ENCODE results near the gene LCN12. TPM values are rescaled to one million over a fixed set of nuclear protein-coding genes. Genes with fewer than 3 reads are reported as not detected.

LCN12 gene
- total RNA-seq, 3 donors from 2014 or later: 1.8 to 5.6 TPM; not detected in 1

DNA sequence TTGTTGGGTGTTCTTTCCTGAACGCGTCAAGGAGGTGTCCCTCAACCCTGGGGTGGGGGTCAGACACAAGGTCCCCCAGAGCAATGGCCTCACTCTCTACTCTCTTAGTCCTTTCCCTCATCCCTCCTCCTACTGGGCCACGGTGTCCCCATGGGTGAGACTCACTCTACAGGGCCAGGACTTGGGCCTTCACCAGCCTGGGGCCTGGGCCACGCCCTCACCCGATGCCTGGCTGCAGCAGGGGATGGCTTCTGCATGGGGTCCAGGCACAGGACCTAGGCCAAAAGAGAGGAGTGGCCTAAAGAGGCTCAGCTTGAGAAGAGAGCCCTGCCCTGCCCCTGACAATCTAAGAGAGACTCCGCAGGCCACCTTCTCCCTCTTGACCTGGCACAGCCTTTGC lies 5.8 kb downstream of the LCN12 start:
- intact Hi-C loops (cut with DNase I; ENCODE audit: low total_unique reads): no loop called here
- TF ChIP-seq, protein P1, sequence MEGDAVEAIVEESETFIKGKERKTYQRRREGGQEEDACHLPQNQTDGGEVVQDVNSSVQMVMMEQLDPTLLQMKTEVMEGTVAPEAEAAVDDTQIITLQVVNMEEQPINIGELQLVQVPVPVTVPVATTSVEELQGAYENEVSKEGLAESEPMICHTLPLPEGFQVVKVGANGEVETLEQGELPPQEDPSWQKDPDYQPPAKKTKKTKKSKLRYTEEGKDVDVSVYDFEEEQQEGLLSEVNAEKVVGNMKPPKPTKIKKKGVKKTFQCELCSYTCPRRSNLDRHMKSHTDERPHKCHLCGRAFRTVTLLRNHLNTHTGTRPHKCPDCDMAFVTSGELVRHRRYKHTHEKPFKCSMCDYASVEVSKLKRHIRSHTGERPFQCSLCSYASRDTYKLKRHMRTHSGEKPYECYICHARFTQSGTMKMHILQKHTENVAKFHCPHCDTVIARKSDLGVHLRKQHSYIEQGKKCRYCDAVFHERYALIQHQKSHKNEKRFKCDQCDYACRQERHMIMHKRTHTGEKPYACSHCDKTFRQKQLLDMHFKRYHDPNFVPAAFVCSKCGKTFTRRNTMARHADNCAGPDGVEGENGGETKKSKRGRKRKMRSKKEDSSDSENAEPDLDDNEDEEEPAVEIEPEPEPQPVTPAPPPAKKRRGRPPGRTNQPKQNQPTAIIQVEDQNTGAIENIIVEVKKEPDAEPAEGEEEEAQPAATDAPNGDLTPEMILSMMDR (IDR thresholded peaks at IDR 0.05): no peak
- no peak for TF ChIP-seq POLR2AphosphoS5 (IDR thresholded peaks at IDR 0.05)
- no peak for TF ChIP-seq POLR2A (IDR thresholded peaks at IDR 0.05)
- H3K4me1 ChIP-seq: no peaks in the 10 kb centered on the region
- no peaks in the 10 kb centered on the region for H3K36me3 ChIP-seq
- no peaks in the 10 kb centered on the region for H3K27me3 ChIP-seq
- no peak for DNase-seq (ENCODE audit: low spot score in 2 of 2)
- no peak overlapping the region for H3K27ac ChIP-seq
- no peak overlapping the region for H3K4me3 ChIP-seq
- no peaks in the 10 kb centered on the region for H3K9me3 ChIP-seq

DNA sequence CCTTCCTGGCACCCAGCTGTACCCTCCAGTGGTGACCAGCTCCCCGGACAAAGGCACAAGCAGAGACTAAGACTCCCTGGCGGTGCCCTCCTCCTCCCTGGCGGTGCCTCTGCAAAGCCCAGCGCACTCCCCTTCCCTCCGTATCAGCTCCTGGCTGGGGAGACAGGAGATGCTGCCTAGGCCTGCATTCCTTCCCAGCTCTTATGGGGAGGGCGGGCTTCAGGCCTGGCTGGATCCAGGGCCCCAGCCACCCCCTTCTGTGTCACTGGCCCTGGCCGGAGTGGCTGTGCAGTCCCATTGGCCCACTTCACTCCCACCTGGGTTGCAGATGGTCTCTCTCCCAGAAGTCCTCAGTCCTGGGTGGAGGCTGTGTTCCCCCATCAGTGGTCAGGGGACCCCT lies 6.4 kb downstream of the LCN12 start:
- DNase-seq (ENCODE audit: low spot score in 2 of 2): no peak
- TF ChIP-seq POLR2AphosphoS5 (IDR thresholded peaks at IDR 0.05) (no peak), POLR2A (IDR thresholded peaks at IDR 0.05) (no peak)
- TF ChIP-seq, protein P1 (IDR thresholded peaks at IDR 0.05): no peak

DNA sequence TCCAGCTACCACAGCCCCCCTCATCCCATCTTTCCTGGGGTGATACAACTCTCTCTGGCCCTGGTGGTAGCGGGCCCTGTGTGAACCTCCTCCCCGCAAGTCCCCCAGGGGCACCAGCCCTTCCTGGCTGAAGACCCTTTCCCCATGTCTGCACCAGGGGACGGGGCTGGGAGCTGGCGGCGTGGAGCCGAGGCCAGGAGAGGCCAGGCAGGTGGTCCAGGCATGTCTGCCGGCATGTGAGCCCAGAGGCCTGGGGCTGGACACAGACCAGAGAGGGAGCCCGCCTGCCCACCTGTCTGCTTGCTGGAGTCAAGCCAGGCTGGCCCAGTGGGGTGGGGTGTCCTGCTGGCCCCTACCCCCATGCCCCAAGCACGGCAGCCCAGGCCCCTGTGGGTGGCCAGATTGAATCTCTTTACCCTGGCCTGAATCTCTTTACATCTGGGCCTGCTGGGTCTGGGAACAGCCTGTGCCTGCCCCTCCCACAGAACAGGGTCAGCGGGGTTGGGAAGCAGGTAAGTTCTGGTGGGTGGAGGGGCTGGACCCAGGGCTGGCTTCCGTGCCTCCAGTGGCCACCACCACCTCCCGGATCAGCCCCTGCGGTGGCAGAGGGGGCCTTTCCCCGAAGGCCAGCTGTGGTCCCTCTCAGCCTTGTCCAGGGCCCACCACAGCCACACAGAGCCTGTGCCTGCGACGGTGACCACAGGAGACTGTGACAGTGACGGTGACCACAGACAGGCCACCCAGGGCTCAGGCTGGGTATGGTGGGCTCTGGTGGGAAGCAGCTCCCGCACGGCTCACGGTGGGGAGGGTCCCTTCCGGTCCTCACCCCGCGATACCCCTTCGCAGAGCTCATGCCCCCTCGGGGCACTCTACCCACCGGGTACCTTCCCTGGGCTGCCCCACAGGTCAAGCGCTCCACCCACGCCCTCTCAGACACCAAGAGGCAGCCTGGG lies 7.1 kb downstream of the LCN12 start:
- Histone ChIP-seq H3K27me3 (no peaks in the 10 kb centered on the region), H3K4me3 (no peak overlapping the region), H3K9me3 (no peaks in the 10 kb centered on the region), H3K36me3 (no peaks in the 10 kb centered on the region), H3K27ac (no peak overlapping the region), H3K4me1 (no peaks in the 10 kb centered on the region)
- DNase-seq (ENCODE audit: low spot score in 2 of 2): no peak
- intact Hi-C loops (cut with DNase I; ENCODE audit: low total_unique reads): no loop called here
- TF ChIP-seq, protein P1 (IDR thresholded peaks at IDR 0.05): no peak
- no peak for TF ChIP-seq POLR2AphosphoS5 (IDR thresholded peaks at IDR 0.05)
- TF ChIP-seq POLR2A (IDR thresholded peaks at IDR 0.05): no peak

More for the DNA sequence above, 6.4 kb downstream of the LCN12 start:
- Histone ChIP-seq H3K27ac (no peak overlapping the region), H3K27me3 (no peaks in the 10 kb centered on the region), H3K9me3 (no peaks in the 10 kb centered on the region), H3K4me1 (no peaks in the 10 kb centered on the region), H3K4me3 (no peak overlapping the region), H3K36me3 (no peaks in the 10 kb centered on the region)
- intact Hi-C loops (cut with DNase I; ENCODE audit: low total_unique reads): no loop called here

DNA sequence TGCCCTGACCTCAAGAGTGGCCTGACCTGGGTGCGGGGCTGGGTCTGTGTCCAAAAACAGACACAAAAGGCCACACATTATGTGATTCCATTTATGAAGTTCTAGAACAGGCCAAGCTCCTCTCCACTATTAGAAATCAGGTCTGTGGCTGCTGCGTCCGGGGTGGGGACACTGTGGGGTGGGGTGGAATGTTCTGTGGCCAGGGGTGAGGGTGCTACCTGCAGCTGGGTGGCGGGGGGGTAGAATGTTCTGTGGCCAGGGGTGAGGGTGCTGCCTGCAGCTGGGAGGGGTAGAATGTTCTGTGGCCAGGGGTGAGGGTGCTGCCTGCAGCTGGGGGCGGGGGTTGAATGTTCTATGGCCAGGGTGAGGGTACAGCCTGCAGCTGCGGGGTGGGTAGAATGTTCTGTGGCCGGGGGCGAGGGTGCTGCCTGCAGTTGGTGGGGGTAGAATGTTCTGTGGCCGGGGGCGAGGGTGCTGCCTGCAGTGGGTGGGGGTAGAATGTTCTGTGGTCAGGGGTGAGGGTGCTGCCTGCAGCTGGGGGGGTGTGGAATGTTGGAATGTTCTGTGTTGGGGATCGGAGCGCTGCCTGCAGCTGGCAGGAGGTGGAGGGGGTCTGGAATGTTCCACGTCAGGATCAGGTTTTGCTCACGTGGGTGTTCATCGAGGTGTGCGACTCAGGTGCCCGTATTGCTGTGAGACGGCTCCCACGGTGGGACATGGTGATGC lies 8.3 kb downstream of the LCN12 start:
- no peak overlapping the region for H3K27ac ChIP-seq
- H3K36me3 ChIP-seq: no peaks in the 10 kb centered on the region
- DNase-seq (ENCODE audit: low spot score in 2 of 2): no peak
- intact Hi-C loops (cut with DNase I; ENCODE audit: low total_unique reads): no loop called here
- H3K4me3 ChIP-seq: no peak overlapping the region
- TF ChIP-seq, protein P1 (IDR thresholded peaks at IDR 0.05): no peak
- TF ChIP-seq POLR2AphosphoS5 (IDR thresholded peaks at IDR 0.05) (no peak), POLR2A (IDR thresholded peaks at IDR 0.05) (no peak)
- no peaks in the 10 kb centered on the region for H3K9me3 ChIP-seq
- no peaks in the 10 kb centered on the region for H3K27me3 ChIP-seq
- H3K4me1 ChIP-seq: no peaks in the 10 kb centered on the region

DNA sequence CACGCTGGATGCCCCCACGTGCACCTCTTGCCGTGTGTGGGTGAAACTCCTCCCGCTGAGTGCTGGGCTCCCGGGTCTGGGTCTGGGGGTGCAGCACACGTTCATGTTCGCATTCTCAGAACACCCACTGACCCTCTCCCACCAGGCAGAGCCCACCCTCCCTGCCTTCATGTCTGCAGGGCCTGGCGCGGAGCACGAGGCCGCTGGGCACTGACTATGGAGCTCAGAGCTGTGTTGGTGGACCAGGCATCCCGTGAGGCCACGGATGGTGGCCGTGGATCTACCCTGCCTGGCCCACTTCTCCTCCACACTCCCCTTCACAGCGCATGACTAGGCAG lies 8.8 kb downstream of the LCN12 start:
- H3K4me1 ChIP-seq: no peaks in the 10 kb centered on the region
- no peak for DNase-seq (ENCODE audit: low spot score in 2 of 2)
- H3K27me3 ChIP-seq: no peaks in the 10 kb centered on the region
- intact Hi-C loops (cut with DNase I; ENCODE audit: low total_unique reads): loop anchor here (1.0 kb wide), 1 partner anchor 42 kb away; no protein-coding TSS in a partner anchor
- no peaks in the 10 kb centered on the region for H3K9me3 ChIP-seq
- no peak for TF ChIP-seq POLR2A (IDR thresholded peaks at IDR 0.05)
- TF ChIP-seq, protein P1 (IDR thresholded peaks at IDR 0.05): no peak
- no peak overlapping the region for H3K27ac ChIP-seq
- no peak overlapping the region for H3K4me3 ChIP-seq
- H3K36me3 ChIP-seq: no peaks in the 10 kb centered on the region
